Activated T-helper 1 cell treated with anti-CD3 and anti-CD28 coated beads, Interleukin-12 subunit alpha, Interleukin-12 subunit beta, Interleukin-2, Interleukin-4 antibody, amounts not matched to agents 30 ng/mL and 10 ng/mL and 1 ng/mL, durations not matched to agents 14 hours and 24 hours and 36 hours (primary cell): ENCODE data around the gene TIGD6. TPM values are rescaled to one million over a fixed set of nuclear protein-coding genes. Genes with fewer than 3 reads are reported as not detected.
A peak's percentile ranks its signal among the peaks of the same experiment; 100 is the strongest.

ENCODE experiments used
- DNase-seq: peaks from one replicate; pipeline ENCODE4 v3.0.0; 2021; ENCODE audit warnings: low spot score
- H3K27ac Mint-ChIP-seq: one replicate; pipeline ENCODE4 v1.8.0; 2021; ENCODE audit warnings: mild to moderate bottlenecking, mixed read lengths
- H3K27me3 Mint-ChIP-seq: one replicate; pipeline ENCODE4 v1.8.0; 2022; ENCODE audit warnings: mild to moderate bottlenecking, moderate library complexity, mixed read lengths; ENCODE audit not compliant: insufficient read depth
- H3K36me3 Mint-ChIP-seq: one replicate; pipeline ENCODE4 v1.8.0; 2021; ENCODE audit warnings: low read depth, mixed read lengths
- H3K4me1 Mint-ChIP-seq: one replicate; pipeline ENCODE4 v1.8.0; 2021; ENCODE audit warnings: low read depth, mixed read lengths
- H3K4me3 Mint-ChIP-seq: one replicate; pipeline ENCODE4 v1.8.0; 2021; ENCODE audit warnings: mild to moderate bottlenecking, moderate library complexity, mixed read lengths
- H3K9me3 Mint-ChIP-seq: one replicate; pipeline ENCODE4 v1.8.0; 2021; ENCODE audit warnings: mixed read lengths
- intact Hi-C: fragments of 100-400 bp; cut with micrococcal nuclease; formaldehyde crosslinking; loops from one replicate; pipeline ENCODE4 v1.15.1; 2024
- total RNA-seq: library from RNA; stranded (reverse); gene quantifications from 2 replicates; pipeline ENCODE4 v1.2.3, GENCODE V29; 2022

Gene TIGD6
- total RNA-seq, 1 donor from 2014 or later, result 2.4 TPM

DNA sequence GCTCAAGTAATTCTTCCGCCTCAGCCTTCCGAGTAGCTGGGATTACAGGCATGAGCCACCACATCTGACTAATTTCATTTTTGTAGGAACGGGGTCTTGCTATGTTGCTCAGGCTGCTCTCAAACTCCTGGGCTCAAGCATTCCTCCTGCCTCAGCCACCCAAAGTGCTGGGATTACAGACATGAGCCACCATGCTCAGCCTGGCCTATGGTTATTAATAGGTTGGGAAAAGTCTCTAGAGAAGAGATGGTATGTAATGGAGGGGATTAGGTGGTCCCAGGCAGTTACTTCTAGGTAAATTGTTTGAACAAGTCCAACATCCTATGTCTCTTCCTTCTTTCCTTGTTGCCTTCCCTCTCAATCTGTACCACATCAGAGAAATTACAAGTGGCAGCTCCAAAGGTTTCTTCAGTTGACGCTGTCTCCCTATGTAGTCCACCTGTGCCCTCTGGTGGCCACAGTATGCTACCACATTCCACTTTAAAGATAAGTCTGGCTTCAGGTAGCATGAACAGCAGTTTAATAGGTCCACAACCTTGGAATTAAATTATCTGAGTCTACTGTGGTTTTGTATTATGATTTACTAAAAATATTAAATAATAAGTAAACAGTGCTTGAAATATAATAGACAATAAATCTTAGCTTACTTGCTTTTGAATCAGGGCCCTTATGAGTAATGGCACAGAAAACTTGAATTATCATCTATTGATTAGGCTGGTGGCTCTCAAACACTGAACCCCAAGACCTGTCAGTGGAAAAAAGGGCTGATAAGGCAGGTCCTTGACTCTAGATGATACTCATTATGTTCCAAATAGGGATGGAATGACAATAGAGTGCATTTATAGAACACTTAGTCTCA, 9.7 kb downstream of the TIGD6 start:
- intact Hi-C loops, result loop anchor here (1.0 to 5.0 kb wide), 5 partner anchors 30 to 354 kb away; partner anchors contain the start of gene SLC26A2
- peaks cover 3% of the 10 kb centered on the region for H3K36me3 Mint-ChIP-seq
- no peaks in the 10 kb centered on the region for H3K9me3 Mint-ChIP-seq
- H3K27me3 Mint-ChIP-seq, result no peaks in the 10 kb centered on the region
- no peak overlapping the region for H3K27ac Mint-ChIP-seq
- H3K4me1 Mint-ChIP-seq, result peaks cover 5% of the 10 kb centered on the region
- DNase-seq, result peak; percentile 47
- no peak overlapping the region for H3K4me3 Mint-ChIP-seq

DNA sequence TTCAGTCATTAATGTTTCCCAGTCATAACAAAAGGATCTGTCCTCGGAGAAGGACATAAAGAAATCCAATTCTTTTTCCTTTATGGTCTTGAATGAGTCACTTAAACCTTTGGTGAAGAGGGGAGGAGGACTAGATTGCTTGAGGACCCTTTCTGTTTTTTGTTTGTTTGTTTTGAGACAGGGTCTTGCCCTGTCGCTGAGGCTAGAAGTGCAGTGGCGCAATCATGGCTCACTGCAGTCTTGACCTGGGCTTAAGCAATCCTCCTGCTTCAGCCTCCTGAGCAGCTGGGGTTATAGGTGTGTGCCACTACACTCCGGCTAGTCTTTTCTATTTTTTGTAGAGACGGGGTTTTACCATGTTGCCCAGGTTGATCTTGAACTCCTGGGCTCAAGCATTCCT, 12.3 kb downstream of the TIGD6 start:
- no peak for DNase-seq
- Mint-ChIP-seq H3K4me3 (no peak overlapping the region), H3K9me3 (no peaks in the 10 kb centered on the region), H3K27ac (no peak overlapping the region), H3K36me3 (peaks cover 2% of the 10 kb centered on the region), H3K4me1 (peaks cover 5% of the 10 kb centered on the region), H3K27me3 (peaks cover 2% of the 10 kb centered on the region)
- intact Hi-C loops, result no loop called here

DNA sequence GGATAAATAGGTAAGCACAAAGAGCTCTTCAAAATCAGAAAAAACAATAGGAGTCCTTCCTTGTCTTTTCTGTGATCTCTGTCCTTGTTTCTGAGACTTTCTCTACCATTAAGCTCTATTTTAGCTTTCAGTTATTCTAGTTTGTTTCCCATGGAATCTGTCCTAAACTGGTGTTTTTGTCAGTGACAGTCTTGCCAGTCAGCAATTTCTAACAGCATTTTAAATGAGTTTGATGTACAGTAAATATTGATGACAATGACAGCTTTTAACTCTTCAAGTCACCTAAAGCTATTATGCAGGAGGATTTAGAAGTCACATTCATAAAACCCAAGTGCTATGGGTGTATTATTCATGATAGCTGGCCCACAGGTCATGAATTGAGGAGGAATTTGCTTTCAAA, 17.9 kb downstream of the TIGD6 start:
- intact Hi-C loops, result no loop called here
- H3K36me3 Mint-ChIP-seq, result peaks cover 20% of the 10 kb centered on the region

DNA sequence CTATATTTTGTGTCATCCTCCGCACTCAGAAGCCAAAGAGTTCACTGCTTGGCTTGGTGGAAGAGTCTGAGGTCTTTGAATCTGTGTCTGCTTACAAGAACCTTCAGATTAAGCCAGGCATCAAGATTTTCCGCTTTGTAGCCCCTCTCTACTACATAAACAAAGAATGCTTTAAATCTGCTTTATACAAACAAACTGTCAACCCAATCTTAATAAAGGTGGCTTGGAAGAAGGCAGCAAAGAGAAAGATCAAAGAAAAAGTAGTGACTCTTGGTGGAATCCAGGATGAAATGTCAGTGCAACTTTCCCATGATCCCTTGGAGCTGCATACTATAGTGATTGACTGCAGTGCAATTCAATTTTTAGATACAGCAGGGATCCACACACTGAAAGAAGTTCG, 19.2 kb downstream of the TIGD6 start:
- Mint-ChIP-seq H3K36me3 (peaks cover 23% of the 10 kb centered on the region), H3K4me3 (no peak overlapping the region), H3K27me3 (peaks cover 2% of the 10 kb centered on the region), H3K27ac (no peak overlapping the region), H3K9me3 (no peaks in the 10 kb centered on the region), H3K4me1 (no peaks in the 10 kb centered on the region)
- intact Hi-C loops, result no loop called here
- DNase-seq, result no peak

More for the DNA sequence above, 17.9 kb downstream of the TIGD6 start:
- no peaks in the 10 kb centered on the region for H3K4me1 Mint-ChIP-seq
- DNase-seq, result no peak
- H3K9me3 Mint-ChIP-seq, result no peaks in the 10 kb centered on the region
- H3K27ac Mint-ChIP-seq, result no peak overlapping the region
- peaks cover 2% of the 10 kb centered on the region for H3K27me3 Mint-ChIP-seq
- H3K4me3 Mint-ChIP-seq, result no peak overlapping the region

- Mint-ChIP-seq H3K27ac (no peak overlapping the region), H3K4me1 (no peaks in the 10 kb centered on the region), H3K27me3 (no peaks in the 10 kb centered on the region), H3K4me3 (no peak overlapping the region), H3K9me3 (no peaks in the 10 kb centered on the region), H3K36me3 (peaks cover 25% of the 10 kb centered on the region)
- no peak for DNase-seq
- intact Hi-C loops, result no loop called here
Observed at GRCh38 chr5:149979896-149980295, 20.6 kb downstream of the TIGD6 start.

DNA sequence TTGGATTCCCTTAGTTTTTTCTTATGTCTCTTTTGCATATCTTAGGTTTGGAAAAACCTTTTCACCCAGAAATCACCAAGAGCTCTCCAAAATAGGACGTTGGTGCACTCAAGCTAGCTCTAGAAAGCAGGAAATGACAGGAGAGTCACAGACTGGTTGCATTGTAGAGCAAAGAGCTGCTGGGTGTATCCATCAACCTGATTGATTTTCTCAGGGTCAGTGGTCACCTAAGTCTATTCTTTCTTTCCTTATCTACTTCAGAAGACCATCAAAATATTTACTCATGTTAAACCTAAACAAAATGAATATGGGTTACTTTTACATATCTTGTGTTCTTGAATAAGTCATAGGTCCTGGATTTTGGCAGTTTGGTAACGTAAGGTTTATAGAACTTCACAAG, 25.0 kb downstream of the TIGD6 start:
- H3K27me3 Mint-ChIP-seq, result no peaks in the 10 kb centered on the region
- H3K9me3 Mint-ChIP-seq, result no peaks in the 10 kb centered on the region
- peaks cover 22% of the 10 kb centered on the region for H3K36me3 Mint-ChIP-seq
- H3K4me1 Mint-ChIP-seq, result no peaks in the 10 kb centered on the region
- H3K4me3 Mint-ChIP-seq, result no peak overlapping the region
- intact Hi-C loops, result no loop called here
- DNase-seq, result no peak
- no peak overlapping the region for H3K27ac Mint-ChIP-seq

DNA sequence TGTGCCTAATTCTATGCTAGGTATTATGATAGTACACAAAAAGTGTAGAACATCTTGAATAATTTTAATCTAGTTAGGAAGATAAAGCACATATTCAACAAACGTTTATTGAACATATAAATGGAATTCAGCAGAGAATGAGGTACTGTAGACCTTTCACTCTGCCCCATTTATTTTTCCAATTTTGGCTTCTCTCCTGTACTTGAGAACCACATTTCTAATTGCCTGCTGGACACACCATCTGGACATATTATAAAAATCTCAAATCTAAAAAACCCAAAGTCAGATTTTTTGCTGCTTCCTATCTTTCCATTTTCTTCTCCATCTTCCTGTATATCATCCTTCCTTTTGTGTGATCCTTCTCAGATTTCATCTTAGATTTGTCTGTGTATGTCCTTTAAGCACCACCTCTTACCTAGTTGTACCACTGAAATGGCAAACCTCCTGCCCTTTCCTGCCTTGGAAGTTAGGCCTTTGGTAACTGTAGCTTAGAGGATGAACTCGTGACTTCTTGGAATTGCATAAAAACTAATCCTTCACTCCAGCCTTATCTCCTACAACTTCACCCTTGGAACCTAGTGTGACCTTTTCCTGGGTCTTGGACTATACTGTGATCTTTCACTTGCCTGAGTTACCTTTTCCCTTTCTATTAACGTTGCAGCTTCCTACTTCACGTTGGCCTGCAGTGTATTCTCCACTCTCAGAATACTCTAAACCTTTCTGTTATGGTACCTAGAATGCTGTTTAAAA, 31.1 kb downstream of the TIGD6 start:
- Mint-ChIP-seq H3K36me3 (peaks cover 6% of the 10 kb centered on the region), H3K4me3 (no peak overlapping the region), H3K27me3 (no peaks in the 10 kb centered on the region), H3K4me1 (no peaks in the 10 kb centered on the region), H3K27ac (no peak overlapping the region), H3K9me3 (no peaks in the 10 kb centered on the region)
- intact Hi-C loops, result no loop called here
- DNase-seq, result no peak

GRCh38 chr5:149966946-149967345, 33.5 kb downstream of the TIGD6 start:
- no peak for DNase-seq
- Mint-ChIP-seq H3K4me1 (peaks cover 9% of the 10 kb centered on the region), H3K9me3 (no peaks in the 10 kb centered on the region), H3K4me3 (no peak overlapping the region), H3K27ac (no peak overlapping the region), H3K27me3 (no peaks in the 10 kb centered on the region), H3K36me3 (peaks cover 6% of the 10 kb centered on the region)
- intact Hi-C loops, result no loop called here

- intact Hi-C loops, result loop anchor here (5.0 kb wide), 1 partner anchor 296 kb away; no protein-coding TSS in a partner anchor
- H3K4me1 Mint-ChIP-seq, result peaks cover 36% of the 10 kb centered on the region
- no peak overlapping the region for H3K4me3 Mint-ChIP-seq
- peaks cover 11% of the 10 kb centered on the region for H3K36me3 Mint-ChIP-seq
- H3K9me3 Mint-ChIP-seq, result no peaks in the 10 kb centered on the region
- no peaks in the 10 kb centered on the region for H3K27me3 Mint-ChIP-seq
- DNase-seq, result no peak
- H3K27ac Mint-ChIP-seq, result no peak overlapping the region
Observed at GRCh38 chr5:149963729-149964128, 36.7 kb downstream of the TIGD6 start.

GRCh38 chr5:149962601-149963300, 37.7 kb downstream of the TIGD6 start:
- H3K27ac Mint-ChIP-seq, result no peak overlapping the region
- H3K27me3 Mint-ChIP-seq, result no peaks in the 10 kb centered on the region
- peaks cover 11% of the 10 kb centered on the region for H3K36me3 Mint-ChIP-seq
- H3K4me3 Mint-ChIP-seq, result peak overlapping the region; percentile 95
- peaks cover 37% of the 10 kb centered on the region for H3K4me1 Mint-ChIP-seq
- no peaks in the 10 kb centered on the region for H3K9me3 Mint-ChIP-seq
- intact Hi-C loops, result loop anchor here (1.0 to 5.0 kb wide), 2 partner anchors 128 to 295 kb away; no protein-coding TSS in a partner anchor
- no peak for DNase-seq

DNA sequence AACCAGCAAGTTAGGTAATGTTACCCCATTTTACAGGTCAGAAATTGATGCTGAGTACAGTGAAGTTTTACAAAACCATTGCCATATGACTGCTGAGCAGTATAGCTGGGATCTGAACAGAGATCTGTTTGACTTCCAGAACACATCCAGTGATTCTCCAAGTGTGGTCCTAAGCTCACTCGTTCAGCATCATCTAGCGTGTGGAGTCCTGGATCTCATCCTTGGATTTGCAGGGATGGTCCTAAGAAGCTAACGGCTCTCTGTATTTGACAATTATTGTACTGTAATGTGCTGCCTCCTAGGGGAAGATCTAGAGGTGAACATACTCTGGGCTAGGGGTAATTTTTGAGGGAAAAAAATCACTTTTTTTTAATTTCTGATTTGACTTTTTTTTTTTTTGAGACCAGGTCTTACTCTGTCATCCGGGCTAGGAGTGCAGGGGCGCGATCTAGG, 38.5 kb downstream of the TIGD6 start:
- Mint-ChIP-seq H3K4me3 (peak overlapping the region; percentile 95), H3K4me1 (peaks cover 37% of the 10 kb centered on the region), H3K27ac (no peak overlapping the region), H3K9me3 (no peaks in the 10 kb centered on the region), H3K36me3 (peaks cover 11% of the 10 kb centered on the region), H3K27me3 (no peaks in the 10 kb centered on the region)
- intact Hi-C loops, result loop anchor here (1.0 to 5.0 kb wide), 4 partner anchors 29 to 739 kb away; partner anchors contain the start of gene RBM22
- DNase-seq, result no peak

GRCh38 chr5:149961186-149961685, 39.2 kb downstream of the TIGD6 start:
- peaks cover 37% of the 10 kb centered on the region for H3K4me1 Mint-ChIP-seq
- intact Hi-C loops, result loop anchor here (2.0 to 5.0 kb wide), 3 partner anchors 30 to 740 kb away; partner anchors contain the start of gene RBM22
- peaks cover 11% of the 10 kb centered on the region for H3K36me3 Mint-ChIP-seq
- peak overlapping the region; percentile 74 for H3K27ac Mint-ChIP-seq
- peak overlapping the region; percentile 95 for H3K4me3 Mint-ChIP-seq
- H3K9me3 Mint-ChIP-seq, result no peaks in the 10 kb centered on the region
- DNase-seq, result no peak
- no peaks in the 10 kb centered on the region for H3K27me3 Mint-ChIP-seq
